ENCODE data around the gene WT1. TPM values are rescaled to one million over a fixed set of nuclear protein-coding genes. Genes with fewer than 3 reads are reported as not detected.

Gene WT1
- total RNA-seq, 1 experiment from 2014 or later, result not detected

GRCh38 chr11:32340181-32340580 is 95.2 kb downstream of the WT1 start:
- TF ChIP-seq ZNF121 (CRISPR knock-in tag; IDR thresholded peaks at IDR 0.05), result no peak
- TF ChIP-seq HMGXB4 (CRISPR knock-in tag; IDR thresholded peaks at IDR 0.05), result no peak
- no peak for TF ChIP-seq GABPB1 (CRISPR knock-in tag; IDR thresholded peaks at IDR 0.05)
- no peak for TF ChIP-seq HMGA2 (CRISPR knock-in tag; IDR thresholded peaks at IDR 0.05)
- TF ChIP-seq, protein P1, sequence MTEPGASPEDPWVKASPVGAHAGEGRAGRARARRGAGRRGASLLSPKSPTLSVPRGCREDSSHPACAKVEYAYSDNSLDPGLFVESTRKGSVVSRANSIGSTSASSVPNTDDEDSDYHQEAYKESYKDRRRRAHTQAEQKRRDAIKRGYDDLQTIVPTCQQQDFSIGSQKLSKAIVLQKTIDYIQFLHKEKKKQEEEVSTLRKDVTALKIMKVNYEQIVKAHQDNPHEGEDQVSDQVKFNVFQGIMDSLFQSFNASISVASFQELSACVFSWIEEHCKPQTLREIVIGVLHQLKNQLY (CRISPR knock-in tag; IDR thresholded peaks at IDR 0.05), result no peak
- TF ChIP-seq NR2C2 (CRISPR knock-in tag; IDR thresholded peaks at IDR 0.05), result no peak
- no peak for TF ChIP-seq ELF4 (CRISPR knock-in tag; IDR thresholded peaks at IDR 0.05; ENCODE audit: low read depth)
- TF ChIP-seq, protein P2, sequence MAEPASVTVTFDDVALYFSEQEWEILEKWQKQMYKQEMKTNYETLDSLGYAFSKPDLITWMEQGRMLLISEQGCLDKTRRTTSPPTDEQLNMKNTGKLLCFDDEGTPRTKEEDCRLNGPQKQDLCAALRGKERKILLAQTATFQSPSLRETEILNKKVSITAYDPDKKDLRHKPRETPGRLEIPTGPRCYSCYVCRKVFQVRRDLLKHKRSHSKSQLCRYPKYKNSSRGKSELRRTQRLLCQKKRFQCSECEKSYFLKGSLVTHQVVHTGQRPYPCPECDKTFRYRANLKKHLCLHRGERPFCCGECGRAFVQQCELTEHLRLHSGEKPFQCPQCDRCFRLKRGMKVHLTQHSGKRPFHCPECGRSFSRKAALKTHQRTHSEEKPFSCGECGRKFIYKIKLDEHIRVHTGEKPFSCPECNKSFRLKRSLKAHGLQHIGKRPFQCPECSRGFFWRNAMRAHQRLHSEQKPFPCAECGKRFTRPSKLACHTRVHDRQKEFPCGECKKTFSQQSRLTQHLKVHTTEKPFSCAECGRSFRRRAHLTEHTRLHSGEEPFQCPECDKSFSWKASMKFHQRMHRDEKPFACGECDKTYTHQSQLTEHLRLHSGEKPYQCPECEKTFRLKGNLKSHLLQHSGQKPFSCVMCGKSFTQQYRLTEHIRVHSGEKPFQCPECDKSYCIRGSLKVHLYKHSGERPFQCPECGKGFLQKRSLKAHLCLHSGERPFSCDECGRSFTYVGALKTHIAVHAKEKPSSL (CRISPR knock-in tag; conservative IDR thresholded peaks at IDR 0.05), result no peak
- TF ChIP-seq ZNF532 (CRISPR knock-in tag; IDR thresholded peaks at IDR 0.05; ENCODE audit: borderline replicate concordance), result no peak
- no peak for TF ChIP-seq GRHL2 (CRISPR knock-in tag; IDR thresholded peaks at IDR 0.05; ENCODE audit: insufficient replicate concordance, severe bottlenecking)
- TF ChIP-seq PREB (CRISPR knock-in tag; IDR thresholded peaks at IDR 0.05; ENCODE audit: borderline replicate concordance), result no peak
- TF ChIP-seq FOXK1 (CRISPR knock-in tag; IDR thresholded peaks at IDR 0.05), result no peak
- no peak for TF ChIP-seq OVOL2 (CRISPR knock-in tag; IDR thresholded peaks at IDR 0.05; ENCODE audit: borderline replicate concordance)
- TF ChIP-seq, protein P3, sequence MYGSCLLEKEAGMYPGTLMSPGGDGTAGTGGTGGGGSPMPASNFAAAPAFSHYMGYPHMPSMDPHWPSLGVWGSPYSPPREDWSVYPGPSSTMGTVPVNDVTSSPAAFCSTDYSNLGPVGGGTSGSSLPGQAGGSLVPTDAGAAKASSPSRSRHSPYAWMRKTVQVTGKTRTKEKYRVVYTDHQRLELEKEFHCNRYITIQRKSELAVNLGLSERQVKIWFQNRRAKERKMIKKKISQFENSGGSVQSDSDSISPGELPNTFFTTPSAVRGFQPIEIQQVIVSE (CRISPR knock-in tag; IDR thresholded peaks at IDR 0.05; ENCODE audit: borderline replicate concordance), result no peak
- TF ChIP-seq, protein P4, sequence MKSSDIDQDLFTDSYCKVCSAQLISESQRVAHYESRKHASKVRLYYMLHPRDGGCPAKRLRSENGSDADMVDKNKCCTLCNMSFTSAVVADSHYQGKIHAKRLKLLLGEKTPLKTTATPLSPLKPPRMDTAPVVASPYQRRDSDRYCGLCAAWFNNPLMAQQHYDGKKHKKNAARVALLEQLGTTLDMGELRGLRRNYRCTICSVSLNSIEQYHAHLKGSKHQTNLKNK (CRISPR knock-in tag; IDR thresholded peaks at IDR 0.05), result no peak
- TF ChIP-seq MYBL2 (CRISPR knock-in tag; IDR thresholded peaks at IDR 0.05), result no peak
- no peak for TF ChIP-seq ZNF396 (CRISPR knock-in tag; IDR thresholded peaks at IDR 0.05; ENCODE audit: borderline replicate concordance)
- TF ChIP-seq EMX1 (CRISPR knock-in tag; IDR thresholded peaks at IDR 0.05), result no peak
- no peak for TF ChIP-seq TEAD4 (CRISPR knock-in tag; IDR thresholded peaks at IDR 0.05)
- no peak for TF ChIP-seq ZSCAN18 (CRISPR knock-in tag; IDR thresholded peaks at IDR 0.05)
- Mint-ChIP-seq H3K9me3 (peaks cover 9% of the 10 kb centered on the region), H3K27me3 (ENCODE audit: low read depth) (peaks cover 10% of the 10 kb centered on the region), H3K27ac (no peak overlapping the region), H3K4me1 (no peaks in the 10 kb centered on the region), H3K4me3 (no peak overlapping the region), H3K36me3 (peaks cover 5% of the 10 kb centered on the region)
- ATAC-seq (no peak), DNase-seq (ENCODE audit: low spot score) (no peak)
- CTCF ChIA-PET, result interaction anchor here (1.2 to 1.4 kb wide), 2 partner anchors 17 to 28 kb away, joined by 3 read pairs; no protein-coding TSS in a partner anchor
- POLR2A ChIA-PET, result no interaction called here
